HepG2 (cell line): Measurements from ENCODE around the gene BEST2. TPM values are rescaled to one million over a fixed set of nuclear protein-coding genes. Genes with fewer than 3 reads are reported as not detected.

ENCODE experiments used
- AGO1 ChIP-seq: fragments of 200-400 bp; formaldehyde crosslinking; IDR thresholded peaks from 2 replicates; pipeline ENCODE4 v1.6.1; 2017; ENCODE audit warnings: mild to moderate bottlenecking, low read depth, low read length, moderate library complexity; ENCODE audit not compliant: poor library complexity, severe bottlenecking
- BCL3 ChIP-seq: sonication (generic); formaldehyde crosslinking; IDR thresholded peaks from 2 replicates; pipeline ENCODE4 v1.5.1; 2020; ENCODE audit warnings: mild to moderate bottlenecking, missing genetic modification reagents, moderate library complexity
- DDIT3 ChIP-seq: sonication (generic); formaldehyde crosslinking; IDR thresholded peaks from 2 replicates; pipeline ENCODE4 v1.4.0; 2020; ENCODE audit warnings: mild to moderate bottlenecking, missing genetic modification reagents
- DNMT3B ChIP-seq: conservative IDR thresholded peaks from 2 replicates; pipeline ENCODE4 v1.6.1; 2016; ENCODE audit warnings: missing biosample characterization, control low read depth
- HCFC1 ChIP-seq: fragments of 150-350 bp; IDR thresholded peaks from 2 replicates; pipeline ENCODE4 v1.6.1; 2014; ENCODE audit warnings: low read depth, low read length
- HNRNPUL1 ChIP-seq: fragments of 200-400 bp; formaldehyde crosslinking; IDR thresholded peaks from 2 replicates; pipeline ENCODE4 v1.6.1; 2017; ENCODE audit warnings: low read depth, mild to moderate bottlenecking, low read length, moderate library complexity
- HOXD1 ChIP-seq: sonication (generic); formaldehyde crosslinking; IDR thresholded peaks from 2 replicates; pipeline ENCODE4 v1.5.0; 2020; ENCODE audit warnings: missing genetic modification reagents
- KDM5B ChIP-seq: sonication (generic); formaldehyde crosslinking; IDR thresholded peaks from 2 replicates; pipeline ENCODE4 v1.4.0; 2020; ENCODE audit warnings: missing genetic modification reagents, mild to moderate bottlenecking, borderline replicate concordance
- MEF2D ChIP-seq: sonication (generic); formaldehyde crosslinking; IDR thresholded peaks from 2 replicates; pipeline ENCODE4 v1.5.1; 2020; ENCODE audit warnings: mild to moderate bottlenecking, missing genetic modification reagents
- MIXL1 ChIP-seq: IDR thresholded peaks from 2 replicates; pipeline ENCODE4 v1.6.1; 2016
- MYPOP ChIP-seq: sonication (generic); formaldehyde crosslinking; IDR thresholded peaks from 2 replicates; pipeline ENCODE4 v1.8.1; 2023; ENCODE audit warnings: mild to moderate bottlenecking, moderate library complexity, missing genetic modification reagents
- NCOR1 ChIP-seq: fragments of 200-600 bp; sonication (generic); IDR thresholded peaks from 2 replicates; pipeline ENCODE4 v1.7.0; 2017; ENCODE audit warnings: antibody characterized with exemption, low read length, borderline replicate concordance
- NFYC ChIP-seq: IDR thresholded peaks from 2 replicates; pipeline ENCODE4 v1.6.1; 2016; ENCODE audit warnings: missing genetic modification reagents, missing compliant biosample characterization
- RARG ChIP-seq: sonication (generic); formaldehyde crosslinking; IDR thresholded peaks from 2 replicates; pipeline ENCODE4 v1.4.0; 2020; ENCODE audit warnings: low read depth, mild to moderate bottlenecking, missing genetic modification reagents
- SIN3A ChIP-seq: IDR thresholded peaks from 2 replicates; pipeline ENCODE4 v1.6.1; 2011; ENCODE audit warnings: low read depth, mild to moderate bottlenecking, control low read depth, low read length, borderline replicate concordance
- TBP ChIP-seq: sonication (generic); formaldehyde crosslinking; IDR thresholded peaks from 2 replicates; pipeline ENCODE4 v1.5.0; 2020; ENCODE audit warnings: missing genetic modification reagents
- ZNF296 ChIP-seq: sonication (generic); formaldehyde crosslinking; conservative IDR thresholded peaks from 2 replicates; pipeline ENCODE4 v1.5.0; 2020; ENCODE audit warnings: mild to moderate bottlenecking, missing genetic modification reagents
- ZNF329 ChIP-seq: sonication (generic); formaldehyde crosslinking; IDR thresholded peaks from 2 replicates; pipeline ENCODE4 v1.9.0; 2021; ENCODE audit warnings: low read depth, mild to moderate bottlenecking, missing genetic modification reagents
- ZNF44 ChIP-seq: sonication (generic); formaldehyde crosslinking; IDR thresholded peaks from 2 replicates; pipeline ENCODE4 v1.5.1; 2020; ENCODE audit warnings: mild to moderate bottlenecking, missing genetic modification reagents
- ZNF501 ChIP-seq: sonication (generic); formaldehyde crosslinking; IDR thresholded peaks from 2 replicates; pipeline ENCODE4 v1.5.1; 2020; ENCODE audit warnings: mild to moderate bottlenecking, moderate library complexity, missing genetic modification reagents
- ZSCAN9 ChIP-seq: IDR thresholded peaks from 2 replicates; pipeline ENCODE4 v1.6.1; 2016; ENCODE audit warnings: borderline replicate concordance
- polyA plus RNA-seq, 8 experiments: library from polyadenylated mRNA; depleted of rRNA in 3 of 8; stranded (reverse) in 7 of 8; unstranded in 1 of 8; fragments of >200 nt; fragmentation: Illumina TruSeq in 4 of 8; extraction: Trizol in 4 of 8; gene quantifications; 2 replicates each; pipeline versions ENCODE4 v1.2.1 to v1.2.3, GENCODE V29; 2011 to 2016; ENCODE audit warnings: low read depth in 4 of 8, missing spikeins in 1 of 8, mixed read lengths in 1 of 8; ENCODE audit not compliant: insufficient read depth in 1 of 8
- total RNA-seq, 5 experiments: library from RNA; depleted of rRNA; stranded (reverse); fragments of >200 nt; fragmentation: Illumina TruSeq; extraction: Trizol; gene quantifications; 2 replicates each; pipeline ENCODE4 v1.2.3, GENCODE V29; 2016; ENCODE audit warnings: low read depth in 1 of 5
- TF ChIP-seq, protein P1 (sequence below): sonication (generic); formaldehyde crosslinking; IDR thresholded peaks from 2 replicates; pipeline ENCODE4 v1.4.0; 2020; ENCODE audit warnings: missing genetic modification reagents

The BEST2 gene
- total and polyA plus RNA-seq, 2 of the 13 experiments (the other 11 are each of a cell fraction or from before 2014, with no cell fraction given), result not detected

GRCh38 chr19:12806242-12807081, 54.9 kb downstream of the BEST2 start, which contains the start of gene RNASEH2A (continued):
- peak; percentile 98; the same call in 1 of the 2 replicates for TF ChIP-seq BCL3
- peak; percentile 73; the same call in 1 of the 2 replicates for TF ChIP-seq HOXD1 (CRISPR knock-in tag)
- 0 out of 2 replicates have a peak, but pooled peaks have one; percentile 27 for TF ChIP-seq TBP (CRISPR knock-in tag)
- TF ChIP-seq DNMT3B (CRISPR knock-in tag), result 0 out of 2 replicates have a peak, but pooled peaks have one; percentile 33
- no peak for TF ChIP-seq HNRNPUL1
- TF ChIP-seq MEF2D (CRISPR knock-in tag), result peak; percentile 75
- peak; percentile 53; the same call in 1 of the 2 replicates for TF ChIP-seq ZNF329 (CRISPR knock-in tag)
- no peak for TF ChIP-seq DDIT3 (CRISPR knock-in tag)
- TF ChIP-seq HCFC1, result peak; percentile 93
- peak; percentile 63; the same call in 1 of the 2 replicates for TF ChIP-seq ZSCAN9 (CRISPR knock-in tag)
- TF ChIP-seq NCOR1, result no peak
- peak; percentile 35 for TF ChIP-seq AGO1
- TF ChIP-seq ZNF501 (CRISPR knock-in tag), result peak; percentile 65; the same call in 1 of the 2 replicates
- TF ChIP-seq ZNF44, result peak; percentile 87; the same call in 1 of the 2 replicates
- 0 out of 2 replicates have a peak, but pooled peaks have one; percentile 23 for TF ChIP-seq MYPOP (CRISPR knock-in tag)
- peak; percentile 82; the same call in 1 of the 2 replicates for TF ChIP-seq SIN3A
- peak; percentile 73; the same call in 1 of the 2 replicates for TF ChIP-seq KDM5B (CRISPR knock-in tag)
- TF ChIP-seq MIXL1 (CRISPR knock-in tag), result 0 out of 2 replicates have a peak, but pooled peaks have one; percentile 40
- TF ChIP-seq, protein P1, sequence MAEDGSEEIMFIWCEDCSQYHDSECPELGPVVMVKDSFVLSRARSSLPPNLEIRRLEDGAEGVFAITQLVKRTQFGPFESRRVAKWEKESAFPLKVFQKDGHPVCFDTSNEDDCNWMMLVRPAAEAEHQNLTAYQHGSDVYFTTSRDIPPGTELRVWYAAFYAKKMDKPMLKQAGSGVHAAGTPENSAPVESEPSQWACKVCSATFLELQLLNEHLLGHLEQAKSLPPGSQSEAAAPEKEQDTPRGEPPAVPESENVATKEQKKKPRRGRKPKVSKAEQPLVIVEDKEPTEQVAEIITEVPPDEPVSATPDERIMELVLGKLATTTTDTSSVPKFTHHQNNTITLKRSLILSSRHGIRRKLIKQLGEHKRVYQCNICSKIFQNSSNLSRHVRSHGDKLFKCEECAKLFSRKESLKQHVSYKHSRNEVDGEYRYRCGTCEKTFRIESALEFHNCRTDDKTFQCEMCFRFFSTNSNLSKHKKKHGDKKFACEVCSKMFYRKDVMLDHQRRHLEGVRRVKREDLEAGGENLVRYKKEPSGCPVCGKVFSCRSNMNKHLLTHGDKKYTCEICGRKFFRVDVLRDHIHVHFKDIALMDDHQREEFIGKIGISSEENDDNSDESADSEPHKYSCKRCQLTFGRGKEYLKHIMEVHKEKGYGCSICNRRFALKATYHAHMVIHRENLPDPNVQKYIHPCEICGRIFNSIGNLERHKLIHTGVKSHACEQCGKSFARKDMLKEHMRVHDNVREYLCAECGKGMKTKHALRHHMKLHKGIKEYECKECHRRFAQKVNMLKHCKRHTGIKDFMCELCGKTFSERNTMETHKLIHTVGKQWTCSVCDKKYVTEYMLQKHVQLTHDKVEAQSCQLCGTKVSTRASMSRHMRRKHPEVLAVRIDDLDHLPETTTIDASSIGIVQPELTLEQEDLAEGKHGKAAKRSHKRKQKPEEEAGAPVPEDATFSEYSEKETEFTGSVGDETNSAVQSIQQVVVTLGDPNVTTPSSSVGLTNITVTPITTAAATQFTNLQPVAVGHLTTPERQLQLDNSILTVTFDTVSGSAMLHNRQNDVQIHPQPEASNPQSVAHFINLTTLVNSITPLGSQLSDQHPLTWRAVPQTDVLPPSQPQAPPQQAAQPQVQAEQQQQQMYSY, result 0 out of 2 replicates have a peak, but pooled peaks have one; percentile 63
- TF ChIP-seq ZNF296 (CRISPR knock-in tag), result peak; percentile 69; the same call in 1 of the 2 replicates
- peak; percentile 81; the same call in 1 of the 2 replicates for TF ChIP-seq RARG
- peak; percentile 86 for TF ChIP-seq NFYC (CRISPR knock-in tag)
